NCI-H2081 treated with DMSO at 0.1 percent for 48 hours (cell line): ENCODE measurements around the gene ACKR2.
"Not testable (repeated sequence)": the region's sequence is repeated elsewhere in the genome, so short reads cannot be mapped to it uniquely, and the experiment has no call there.

Experiments used
- DNase-seq: peaks from one replicate; lab custom pipeline; 2025; lab: John Stamatoyannopoulos, UW

The ACKR2 gene

GRCh38 chr3:42801048-42801620 lies 8.1 kb upstream of the ACKR2 start:
- DNase-seq: no peak

- DNase-seq: no peak
These were observed 7.5 kb upstream of the ACKR2 start for GRCh38 chr3:42801784-42802183.

- no peak for DNase-seq
These were observed 6.3 kb upstream of the ACKR2 start for GRCh38 chr3:42802876-42803413.

DNA sequence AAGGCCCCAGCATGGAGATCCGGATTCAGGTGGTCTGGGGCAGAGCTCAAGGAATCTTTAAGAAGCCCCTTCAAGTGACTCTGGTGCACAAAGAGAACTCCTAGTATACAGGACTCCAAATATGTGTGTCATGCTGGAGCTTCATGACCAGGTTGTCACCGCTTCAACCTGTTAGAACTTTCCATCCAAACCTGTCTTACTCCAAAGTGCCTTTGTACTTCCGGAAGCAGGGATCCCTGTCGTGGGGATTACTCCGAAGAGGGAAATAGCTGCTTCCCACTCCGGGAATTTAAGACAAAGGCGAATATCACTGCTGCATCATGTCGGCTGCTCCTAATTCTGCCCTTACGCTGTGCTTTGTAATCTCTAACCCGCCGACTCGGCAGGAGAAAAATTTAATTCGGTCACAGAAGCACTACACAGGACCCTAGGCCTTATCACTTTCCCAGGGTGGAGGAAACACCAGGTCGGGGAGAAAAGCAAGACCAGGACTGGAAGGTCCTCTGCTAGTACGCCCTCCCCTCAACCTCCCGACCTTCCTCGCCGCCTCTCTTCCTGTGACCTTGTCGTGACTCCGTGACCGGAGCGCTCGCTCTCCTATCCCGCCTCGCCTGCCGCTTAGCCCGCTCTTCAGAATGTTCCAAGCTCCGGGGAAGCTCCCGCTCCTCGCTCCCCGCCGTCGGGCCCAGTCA lies 5.7 kb upstream of the ACKR2 start:
- DNase-seq: no peak

DNA sequence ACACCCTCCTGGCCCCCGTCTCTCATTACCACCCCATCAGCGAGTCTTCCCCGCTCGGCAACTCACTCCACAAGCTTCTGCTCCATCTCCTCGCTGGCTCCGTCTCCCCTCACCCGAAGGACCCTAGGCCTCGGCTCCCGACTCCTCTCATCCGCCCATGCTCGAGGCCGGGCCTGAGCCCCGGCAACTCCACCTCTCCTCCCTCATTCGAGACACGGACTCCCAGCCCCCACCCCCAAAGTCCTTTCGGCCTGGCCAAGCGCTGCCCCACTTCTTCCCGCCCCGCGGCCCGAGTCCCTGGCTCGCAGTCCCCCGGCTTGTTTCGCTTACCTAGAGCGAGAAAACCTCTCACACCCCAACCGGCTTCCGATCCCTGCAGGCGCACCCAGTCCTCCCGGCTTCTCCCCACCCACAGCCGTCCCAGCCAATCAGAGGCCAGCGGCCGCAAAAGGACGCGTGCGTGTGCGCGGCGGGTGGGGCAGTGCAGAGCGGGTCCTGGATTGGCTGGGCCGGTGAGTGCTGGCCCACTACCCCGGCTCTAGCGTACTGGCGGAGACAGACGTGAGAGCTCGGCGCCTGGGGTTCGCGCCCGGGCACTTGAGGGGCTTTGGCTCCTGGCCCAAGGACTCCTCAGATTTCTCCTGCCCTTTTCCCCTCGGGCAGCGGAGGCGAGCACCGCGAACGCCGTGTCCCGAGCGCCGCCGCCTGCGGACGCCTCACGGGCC lies 5.0 kb upstream of the ACKR2 start, which contains the start of gene HIGD1A:
HIGD1A (minus strand) TSS at position 385 of the 725 bp plus-strand sequence. CDS start 10,237 bp downstream, outside the sequence.
- DNase-seq: peak; percentile 44

DNA sequence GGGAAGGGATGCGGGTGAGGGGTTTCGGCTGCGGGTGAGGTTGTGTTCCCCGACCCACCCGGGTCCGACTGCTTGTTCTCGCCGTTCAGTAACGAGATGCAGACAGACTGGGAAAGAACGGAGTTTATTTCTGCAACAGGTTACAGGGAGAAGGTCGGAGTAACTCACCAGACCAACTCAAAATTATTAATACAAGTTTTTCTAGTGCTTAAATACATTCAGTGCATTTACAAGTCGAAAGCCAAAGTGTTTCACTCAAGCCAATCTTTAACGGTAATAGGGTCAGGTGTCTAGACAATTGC lies 4.5 kb upstream of the ACKR2 start:
- no peak for DNase-seq

- DNase-seq: no peak
These were observed 4.0 kb upstream of the ACKR2 start for GRCh38 chr3:42805141-42805821.

- DNase-seq: no peak
These were observed 1.3 kb upstream of the ACKR2 start for GRCh38 chr3:42807929-42808328.

GRCh38 chr3:42810706-42811105 lies 1.5 kb downstream of the ACKR2 start:
- DNase-seq: not testable (repeated sequence)

DNA sequence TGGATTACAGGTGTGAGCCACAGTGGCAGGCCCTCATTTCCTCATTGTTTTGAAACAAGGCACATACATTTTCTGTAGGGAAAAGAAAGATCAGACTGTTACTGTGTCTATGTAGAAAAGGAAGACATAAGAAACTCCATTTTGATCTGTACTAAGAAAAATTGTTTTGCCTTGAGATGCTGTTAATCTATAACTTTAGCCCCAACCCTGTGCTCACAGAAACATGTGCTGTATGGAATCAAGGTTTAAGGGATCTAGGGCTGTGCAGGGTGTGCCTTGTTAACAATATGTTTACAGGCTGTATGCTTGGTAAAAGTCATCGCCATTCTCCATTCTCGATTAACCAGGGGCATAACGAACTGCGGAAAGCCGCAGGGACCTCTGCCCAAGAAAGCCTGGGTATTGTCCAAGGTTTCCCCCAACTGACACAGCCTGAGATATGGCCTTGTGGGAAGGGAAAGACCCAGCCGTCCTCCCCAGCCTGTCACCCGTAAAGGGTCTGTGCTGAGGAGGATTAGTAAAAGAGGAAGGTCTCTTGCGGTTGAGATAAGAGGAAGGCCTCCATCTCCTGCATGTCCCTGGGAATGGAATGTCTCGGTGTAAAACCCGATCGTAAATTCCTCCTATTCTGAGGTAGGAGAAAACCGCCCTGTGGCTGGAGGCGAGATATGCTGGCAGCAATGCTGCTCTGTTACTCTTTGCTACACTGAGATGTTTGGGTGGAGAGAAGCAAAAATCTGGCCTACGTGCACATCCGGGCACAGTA lies 2.1 kb downstream of the ACKR2 start:
- not testable (repeated sequence) for DNase-seq

DNA sequence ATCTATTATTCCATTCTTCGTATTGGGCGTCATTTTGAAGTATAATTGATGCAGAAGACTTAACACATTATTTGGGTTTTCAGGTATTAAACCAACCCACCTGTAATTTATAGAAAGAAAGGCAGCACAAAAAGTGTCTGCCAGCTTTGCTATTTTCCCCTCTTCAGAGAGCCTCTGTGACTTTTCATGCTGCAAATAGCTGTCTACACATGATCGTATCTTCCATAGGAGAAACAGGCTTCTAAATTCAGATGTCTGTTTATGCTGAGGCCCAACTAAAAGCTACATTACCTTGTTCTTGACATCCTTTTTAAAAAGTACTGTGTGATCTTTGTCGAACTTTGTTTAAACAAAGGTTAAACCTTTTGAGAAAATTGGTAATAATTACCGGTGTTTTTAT lies 5.0 kb downstream of the ACKR2 start:
- no peak for DNase-seq

DNA sequence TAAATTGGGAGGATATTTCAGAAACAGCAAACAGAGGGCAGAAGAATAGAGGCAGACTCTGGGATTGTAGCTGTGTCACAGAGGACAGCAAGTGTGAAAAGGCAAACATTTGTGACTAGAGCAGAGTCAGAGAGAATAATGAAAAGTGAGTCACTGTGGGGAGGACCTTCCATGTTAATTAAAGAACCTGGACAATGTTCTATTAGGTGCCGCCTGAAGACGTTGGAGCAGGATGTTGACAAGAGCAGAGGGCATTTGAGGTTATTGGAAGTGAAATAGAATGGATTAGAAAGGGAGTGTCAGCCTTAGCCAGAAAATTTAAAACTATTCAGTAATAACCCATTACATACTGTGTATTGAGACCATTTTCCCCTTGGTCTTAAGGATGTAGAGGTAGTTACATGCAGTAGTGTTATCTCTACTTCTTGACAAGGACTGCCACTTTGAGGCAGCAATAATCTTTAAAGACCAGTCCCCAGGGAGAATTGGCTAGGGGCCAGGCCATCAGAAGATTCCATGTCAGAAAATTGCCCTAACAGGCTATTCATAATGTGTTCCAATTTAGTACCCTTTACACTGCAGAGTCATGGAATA lies 5.8 kb downstream of the ACKR2 start:
- DNase-seq: peak; percentile 18

GRCh38 chr3:42815826-42816225 lies 6.6 kb downstream of the ACKR2 start:
- no peak for DNase-seq

DNA sequence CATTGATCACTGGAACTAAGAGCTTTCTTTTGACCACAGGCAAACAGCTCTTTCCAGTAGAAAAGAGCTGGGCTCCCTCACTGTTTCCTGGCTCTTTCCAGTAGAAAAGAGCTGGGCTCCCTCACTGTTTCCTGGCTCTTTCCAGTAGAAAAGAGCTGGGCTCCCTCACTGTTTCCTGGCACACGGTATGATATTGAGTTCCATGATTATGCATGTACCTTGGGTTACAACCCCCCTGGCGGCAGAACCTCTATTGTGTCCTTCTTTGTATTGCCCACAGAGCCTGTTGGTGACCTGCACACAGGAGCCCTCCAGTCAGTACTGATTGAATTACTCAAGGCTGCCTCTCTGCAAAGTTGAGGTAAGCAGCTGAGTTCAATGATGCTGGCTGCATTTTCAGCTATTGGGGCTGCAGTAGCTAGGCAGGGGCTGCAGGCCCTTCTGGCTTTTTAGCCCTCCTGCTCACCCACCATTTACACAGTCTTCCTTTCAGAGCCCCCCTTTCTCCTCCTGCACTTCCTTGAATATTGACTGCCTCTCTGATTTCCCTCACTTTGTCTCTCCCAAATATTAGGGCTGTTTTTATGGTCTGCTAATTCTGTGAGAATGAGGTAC lies 10.2 kb downstream of the ACKR2 start:
- DNase-seq: peak; percentile 85

DNA sequence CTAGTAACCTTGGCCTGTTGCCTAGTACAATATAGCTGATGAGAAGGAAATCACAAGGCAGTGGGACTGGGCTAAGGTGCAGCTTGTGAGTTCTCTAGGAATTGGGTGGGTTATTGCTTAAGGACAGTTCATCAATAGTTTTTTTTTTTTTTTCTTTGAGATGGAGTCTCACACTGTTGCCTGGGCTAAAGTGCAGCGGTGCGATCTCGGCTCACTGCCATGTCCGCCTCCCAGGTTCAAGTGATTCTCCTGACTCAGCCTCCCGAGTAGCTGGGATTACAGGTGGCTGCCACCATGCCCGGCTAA lies 11.5 kb downstream of the ACKR2 start:
- no peak for DNase-seq

GRCh38 chr3:42822828-42823227 lies 13.6 kb downstream of the ACKR2 start:
- DNase-seq: no peak

DNA sequence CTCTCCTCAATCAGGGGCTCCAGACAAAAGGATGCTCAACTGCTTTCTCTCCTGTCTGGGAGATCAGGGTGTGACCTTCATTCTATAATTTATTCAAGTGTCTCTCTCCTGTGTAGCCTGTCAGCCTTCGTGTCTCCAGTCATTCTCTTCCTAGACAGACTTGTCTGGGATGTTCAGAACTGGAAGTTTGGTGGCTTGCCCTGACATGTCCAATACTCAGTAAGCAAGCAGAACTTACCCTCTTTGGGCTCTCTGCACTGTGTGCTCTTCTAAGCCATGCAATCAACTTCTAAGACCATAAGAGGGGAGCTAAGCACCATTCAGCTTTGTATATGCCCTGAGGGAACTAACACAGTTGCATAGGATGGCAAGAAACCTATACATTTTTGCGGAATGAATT lies 14.1 kb downstream of the ACKR2 start:
- DNase-seq: no peak

- DNase-seq: no peak
These were observed 16.9 kb downstream of the ACKR2 start for GRCh38 chr3:42826141-42826540.

GRCh38 chr3:42827023-42827422 lies 17.8 kb downstream of the ACKR2 start:
- no peak for DNase-seq

- no peak for DNase-seq
These were observed 18.4 kb downstream of the ACKR2 start for GRCh38 chr3:42827654-42828053.

GRCh38 chr3:42829083-42829627 lies 19.9 kb downstream of the ACKR2 start:
- no peak for DNase-seq
